HepG2 (cell line): ENCODE measurements around the gene FNDC3B. TPM values are rescaled to one million over a fixed set of nuclear protein-coding genes. Genes with fewer than 3 reads are reported as not detected.

Experiments
- ATF7 ChIP-seq, 2 experiments: fragments of 450-650 bp in 1 of 2; sonication (generic) in 1 of 2; formaldehyde crosslinking in 1 of 2; IDR thresholded peaks; 2 replicates each; pipeline versions ENCODE4 v1.4.0 to v1.6.1; 2016 to 2020; ENCODE audit warnings: antibody characterized with exemption in 1 of 2, mild to moderate bottlenecking in 1 of 2, missing genetic modification reagents in 1 of 2
- DR1 ChIP-seq: sonication (generic); formaldehyde crosslinking; IDR thresholded peaks from 2 replicates; pipeline ENCODE4 v1.8.0; 2021; ENCODE audit warnings: mild to moderate bottlenecking, missing genetic modification reagents, inconsistent platforms
- NFE2L1 ChIP-seq: sonication (generic); formaldehyde crosslinking; IDR thresholded peaks from 2 replicates; pipeline ENCODE4 v1.4.0; 2020; ENCODE audit warnings: missing genetic modification reagents, mild to moderate bottlenecking, borderline replicate concordance
- NFIB ChIP-seq: sonication (generic); formaldehyde crosslinking; IDR thresholded peaks from 2 replicates; pipeline ENCODE4 v1.9.0; 2021; ENCODE audit warnings: missing genetic modification reagents, mild to moderate bottlenecking, borderline replicate concordance
- PHF8 ChIP-seq: sonication (generic); formaldehyde crosslinking; IDR thresholded peaks from 2 replicates; pipeline ENCODE4 v1.5.0; 2020; ENCODE audit warnings: missing genetic modification reagents
- POLR2A ChIP-seq, 2 experiments: IDR thresholded peaks; 2 replicates each; pipeline ENCODE4 v1.6.1; 2011; ENCODE audit warnings: low read depth in 2 of 2, low read length in 2 of 2, mild to moderate bottlenecking in 1 of 2, moderate library complexity in 1 of 2; ENCODE audit not compliant: insufficient read depth in 1 of 2
- SATB2 ChIP-seq: sonication (generic); formaldehyde crosslinking; IDR thresholded peaks from 2 replicates; pipeline ENCODE4 v1.5.0; 2020; ENCODE audit warnings: missing genetic modification reagents
- SKIL ChIP-seq: sonication (generic); formaldehyde crosslinking; IDR thresholded peaks from 2 replicates; pipeline ENCODE4 v1.8.0; 2022; ENCODE audit warnings: missing genetic modification reagents, mild to moderate bottlenecking, moderate library complexity, borderline replicate concordance
- SRSF9 ChIP-seq: fragments of 200-400 bp; formaldehyde crosslinking; IDR thresholded peaks from 2 replicates; pipeline ENCODE4 v1.6.1; 2018; ENCODE audit warnings: borderline replicate concordance, mild to moderate bottlenecking, low read depth, low read length; ENCODE audit not compliant: insufficient read depth, poor library complexity, severe bottlenecking
- TP53 ChIP-seq: sonication (generic); formaldehyde crosslinking; conservative IDR thresholded peaks from 2 replicates; pipeline ENCODE4 v1.4.0; 2020; ENCODE audit warnings: missing genetic modification reagents
- WIZ ChIP-seq: sonication (generic); formaldehyde crosslinking; IDR thresholded peaks from 2 replicates; pipeline ENCODE4 v1.5.1; 2020; ENCODE audit warnings: mild to moderate bottlenecking, missing genetic modification reagents
- ZBTB40 ChIP-seq, 2 experiments: fragments of 450-650 bp in 1 of 2; sonication (generic) in 1 of 2; formaldehyde crosslinking in 1 of 2; IDR thresholded peaks; 2 replicates each; pipeline versions ENCODE4 v1.6.1 to v1.8.0; 2016 to 2022; ENCODE audit warnings: antibody characterized with exemption in 1 of 2, mild to moderate bottlenecking in 1 of 2, missing genetic modification reagents in 1 of 2
- ZKSCAN5 ChIP-seq: sonication (generic); formaldehyde crosslinking; IDR thresholded peaks from 2 replicates; pipeline ENCODE4 v1.5.1; 2020; ENCODE audit warnings: mild to moderate bottlenecking, missing genetic modification reagents
- ZNF205 ChIP-seq: IDR thresholded peaks from 2 replicates; pipeline ENCODE4 v1.6.1; 2018; ENCODE audit warnings: missing biosample characterization, missing genetic modification reagents
- ZNF629 ChIP-seq: sonication (generic); formaldehyde crosslinking; conservative IDR thresholded peaks from 2 replicates; pipeline ENCODE4 v1.5.0; 2020; ENCODE audit warnings: missing genetic modification reagents
- ZNF775 ChIP-seq: sonication (generic); formaldehyde crosslinking; IDR thresholded peaks from 2 replicates; pipeline ENCODE4 v1.4.0; 2020; ENCODE audit warnings: missing genetic modification reagents, mild to moderate bottlenecking, moderate library complexity, borderline replicate concordance
- ZSCAN25 ChIP-seq: sonication (generic); formaldehyde crosslinking; IDR thresholded peaks from 2 replicates; pipeline ENCODE4 v1.8.0; 2022; ENCODE audit warnings: mild to moderate bottlenecking, missing genetic modification reagents
- polyA plus RNA-seq, 8 experiments: library from polyadenylated mRNA; depleted of rRNA in 3 of 8; stranded (reverse) in 7 of 8; unstranded in 1 of 8; fragments of >200 nt; fragmentation: Illumina TruSeq in 4 of 8; extraction: Trizol in 4 of 8; gene quantifications; 2 replicates each; pipeline versions ENCODE4 v1.2.1 to v1.2.3, GENCODE V29; 2011 to 2016; ENCODE audit warnings: low read depth in 4 of 8, missing spikeins in 1 of 8, mixed read lengths in 1 of 8; ENCODE audit not compliant: insufficient read depth in 1 of 8
- total RNA-seq, 5 experiments: library from RNA; depleted of rRNA; stranded (reverse); fragments of >200 nt; fragmentation: Illumina TruSeq; extraction: Trizol; gene quantifications; 2 replicates each; pipeline ENCODE4 v1.2.3, GENCODE V29; 2016; ENCODE audit warnings: low read depth in 1 of 5

Gene FNDC3B
- total and polyA plus RNA-seq, 2 of the 13 experiments (the other 11 are each of a cell fraction or from before 2014, with no cell fraction given) = 74.8 to 103 TPM

- TF ChIP-seq ZBTB40 (IDR thresholded peaks at IDR 0.05) (no peak), ZBTB40 (CRISPR knock-in tag; IDR thresholded peaks at IDR 0.05) (no peak; the same call in 1 of the 2 replicates), SKIL (peak; percentile 90), NFE2L1 (CRISPR knock-in tag) (no peak), ZSCAN25 (peak; percentile 62; the same call in 1 of the 2 replicates), ATF7 (IDR thresholded peaks at IDR 0.05) (peak; percentile 89), ATF7 (CRISPR knock-in tag; IDR thresholded peaks at IDR 0.05) (peak; percentile 97), ZNF205 (CRISPR knock-in tag) (peak; percentile 96), SRSF9 (no peak), DR1 (CRISPR knock-in tag) (no peak), TP53 (CRISPR knock-in tag) (peak; percentile 70; the same call in 1 of the 2 replicates), PHF8 (CRISPR knock-in tag) (peak; percentile 36; the same call in 1 of the 2 replicates), NFIB (CRISPR knock-in tag) (no peak), POLR2A (IDR thresholded peaks at IDR 0.05; ENCODE audit: insufficient read depth in 1 of 2, low read depth in 2 of 2, low read length in 2 of 2) (peak; percentile 20 to 54; a peak in 2 of 4 replicates), ZNF629 (peak; percentile 40; the same call in 1 of the 2 replicates), WIZ (CRISPR knock-in tag) (peak; percentile 55; the same call in 1 of the 2 replicates), SATB2 (CRISPR knock-in tag) (peak; percentile 81; the same call in 1 of the 2 replicates), ZNF775 (CRISPR knock-in tag) (peak; percentile 68; the same call in 1 of the 2 replicates), ZKSCAN5 (CRISPR knock-in tag) (no peak)
Observed at GRCh38 chr3:172140499-172141391, 101.4 kb downstream of the FNDC3B start (continued).
